ENCODE results near the gene PRAC2.

PRAC2 gene

GRCh38 chr17:48737330-48738043 lies 14.5 kb downstream of the PRAC2 start:
- no peak for DNase-seq
- Mint-ChIP-seq H3K9me3 (no peaks in the 10 kb centered on the region), H3K4me1 (ENCODE audit: low read depth) (peaks cover 26% of the 10 kb centered on the region), H3K27ac (no peak overlapping the region), H3K36me3 (ENCODE audit: low read depth) (no peaks in the 10 kb centered on the region), H3K4me3 (no peak overlapping the region), H3K27me3 (peaks cover 97% of the 10 kb centered on the region)

DNA sequence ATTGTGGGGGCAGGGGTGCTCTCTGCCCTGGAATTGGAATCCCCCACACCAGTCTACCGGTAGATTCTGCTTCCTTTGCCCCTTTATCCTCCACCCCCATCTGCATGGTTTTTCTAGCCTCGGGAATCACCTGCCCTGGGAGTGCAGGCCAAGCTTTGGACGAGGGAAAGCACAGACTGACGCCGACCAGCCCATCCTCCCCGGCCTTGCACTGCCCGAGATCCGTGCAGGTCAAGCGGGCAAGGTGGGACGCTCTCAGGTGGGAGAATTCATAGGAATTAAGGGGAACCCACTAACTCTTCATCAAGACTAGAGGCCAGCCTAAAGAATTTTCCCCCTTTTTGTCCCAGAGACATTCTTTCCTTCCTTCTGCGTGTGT lies 15.4 kb downstream of the PRAC2 start:
- no peak overlapping the region for H3K4me3 Mint-ChIP-seq
- H3K27ac Mint-ChIP-seq = no peak overlapping the region
- H3K9me3 Mint-ChIP-seq = no peaks in the 10 kb centered on the region
- peaks cover 99% of the 10 kb centered on the region for H3K27me3 Mint-ChIP-seq
- H3K4me1 Mint-ChIP-seq (ENCODE audit: low read depth) = peaks cover 19% of the 10 kb centered on the region
- H3K36me3 Mint-ChIP-seq (ENCODE audit: low read depth) = no peaks in the 10 kb centered on the region
- no peak for DNase-seq

DNA sequence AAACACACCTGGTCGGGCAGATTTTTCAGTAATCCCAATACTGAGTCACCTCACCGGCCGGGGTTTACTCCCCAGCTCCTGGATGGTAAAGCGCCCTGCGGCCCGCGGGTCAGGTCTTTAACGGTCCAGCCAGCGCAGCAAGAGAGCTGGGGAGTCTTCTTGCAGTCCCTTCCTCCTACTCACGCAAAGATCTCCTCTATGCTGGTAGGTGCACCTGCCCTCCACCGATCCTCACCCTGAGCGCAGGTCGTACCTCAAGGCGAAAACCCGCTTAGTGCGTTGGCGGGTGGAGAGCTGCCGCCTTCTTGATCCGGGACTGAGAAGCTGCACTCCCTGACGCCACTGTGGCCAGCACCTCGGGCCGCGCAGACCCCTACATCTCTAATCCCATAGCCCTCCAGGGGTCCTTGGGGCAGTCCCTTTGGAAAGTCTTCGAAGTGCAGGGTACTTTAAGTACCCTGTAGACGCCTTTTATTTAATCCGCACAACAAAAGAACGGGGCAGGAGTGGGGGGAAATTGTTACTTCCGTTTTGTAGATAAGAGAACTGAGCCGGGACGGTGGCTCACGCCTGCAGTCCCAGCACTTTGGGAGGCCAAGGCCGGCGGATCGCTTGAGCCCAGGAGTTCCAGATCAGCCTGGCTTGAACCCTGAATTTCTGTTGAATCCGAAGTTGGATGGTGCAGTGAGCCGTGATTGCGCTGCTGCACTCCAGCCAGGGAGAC lies 16.0 kb downstream of the PRAC2 start:
- Mint-ChIP-seq H3K4me3 (peak overlapping the region; percentile 51), H3K27me3 (peaks cover 99% of the 10 kb centered on the region), H3K27ac (no peak overlapping the region), H3K9me3 (no peaks in the 10 kb centered on the region), H3K36me3 (ENCODE audit: low read depth) (no peaks in the 10 kb centered on the region), H3K4me1 (ENCODE audit: low read depth) (peaks cover 13% of the 10 kb centered on the region)
- DNase-seq = no peak

DNA sequence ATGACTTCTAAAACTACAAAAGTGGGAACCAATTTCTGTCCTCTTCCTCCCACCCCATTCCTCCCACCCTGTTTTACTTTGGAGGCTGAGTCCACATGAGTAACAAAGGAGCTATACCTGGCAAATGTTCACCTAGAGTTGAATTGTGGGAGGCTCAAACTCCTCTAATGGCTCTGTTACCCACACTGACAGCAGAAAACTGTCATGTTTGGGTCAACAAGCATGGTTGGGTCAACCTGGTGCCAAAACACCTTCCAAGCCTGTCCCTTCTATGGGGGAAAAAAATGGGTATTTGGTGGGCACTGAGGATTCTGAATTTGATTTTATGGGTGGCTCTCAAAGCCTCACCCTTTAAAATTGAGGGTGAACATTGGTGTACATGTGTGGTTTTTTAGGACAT lies 17.6 kb downstream of the PRAC2 start:
- H3K4me1 Mint-ChIP-seq (ENCODE audit: low read depth) = peaks cover 9% of the 10 kb centered on the region
- H3K9me3 Mint-ChIP-seq = no peaks in the 10 kb centered on the region
- H3K27ac Mint-ChIP-seq = no peak overlapping the region
- no peak for DNase-seq
- H3K27me3 Mint-ChIP-seq = peaks cover 97% of the 10 kb centered on the region
- H3K36me3 Mint-ChIP-seq (ENCODE audit: low read depth) = no peaks in the 10 kb centered on the region
- H3K4me3 Mint-ChIP-seq = no peak overlapping the region

DNA sequence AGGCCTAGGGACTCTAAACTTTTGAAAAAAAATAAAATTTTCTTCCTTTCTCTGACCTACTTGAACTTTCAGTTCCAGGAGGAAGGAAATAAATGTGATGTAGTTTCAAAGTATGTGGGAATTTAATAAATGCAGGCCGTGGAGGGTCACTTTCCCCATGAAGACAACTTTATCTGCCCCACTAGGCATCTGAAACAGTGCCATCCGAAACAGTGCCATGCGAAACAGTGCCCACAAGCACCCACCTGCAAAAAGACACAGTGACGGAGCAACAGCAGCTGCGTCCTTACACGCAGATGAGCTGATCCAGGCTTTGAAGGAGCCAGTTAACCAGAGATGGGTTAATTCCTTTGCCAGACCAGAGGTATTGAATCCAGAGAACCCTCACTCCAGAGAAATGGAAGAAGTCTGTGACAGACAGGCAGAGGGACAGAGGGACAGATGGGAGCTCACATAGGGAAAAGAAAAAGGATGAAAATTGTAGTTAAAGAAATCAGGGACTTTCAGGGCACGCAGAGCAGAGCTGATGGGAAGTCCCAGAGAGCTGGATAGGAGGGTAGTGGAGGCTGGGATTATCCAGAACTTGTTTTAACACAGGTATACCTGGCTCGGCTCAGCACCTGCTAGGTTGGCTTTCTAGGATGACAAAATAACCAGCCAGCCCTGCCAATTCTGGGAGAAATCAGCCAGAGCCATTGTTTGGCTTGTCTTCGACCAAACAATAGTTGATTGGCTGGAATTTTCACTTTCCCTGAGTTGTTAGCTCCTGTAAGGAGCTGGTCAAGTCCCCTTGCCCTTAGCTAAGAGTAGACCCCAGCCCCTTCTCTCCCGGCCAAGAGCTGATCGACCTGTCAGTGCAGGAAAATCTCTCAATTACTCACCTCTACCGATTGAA lies 22.6 kb downstream of the PRAC2 start:
- Mint-ChIP-seq H3K27me3 (peaks cover 95% of the 10 kb centered on the region), H3K9me3 (no peaks in the 10 kb centered on the region), H3K36me3 (ENCODE audit: low read depth) (no peaks in the 10 kb centered on the region)

GRCh38 chr17:48746916-48747444 lies 24.0 kb downstream of the PRAC2 start:
- peaks cover 95% of the 10 kb centered on the region for H3K27me3 Mint-ChIP-seq
- no peak for DNase-seq
- no peak overlapping the region for H3K4me3 Mint-ChIP-seq
- H3K36me3 Mint-ChIP-seq (ENCODE audit: low read depth) = no peaks in the 10 kb centered on the region
- H3K9me3 Mint-ChIP-seq = no peaks in the 10 kb centered on the region
- H3K4me1 Mint-ChIP-seq (ENCODE audit: low read depth) = peaks cover 4% of the 10 kb centered on the region
- no peak overlapping the region for H3K27ac Mint-ChIP-seq

More for the DNA sequence above, 22.6 kb downstream of the PRAC2 start:
- peaks cover 4% of the 10 kb centered on the region for H3K4me1 Mint-ChIP-seq (ENCODE audit: low read depth)
- no peak for DNase-seq
- no peak overlapping the region for H3K4me3 Mint-ChIP-seq
- no peak overlapping the region for H3K27ac Mint-ChIP-seq

DNA sequence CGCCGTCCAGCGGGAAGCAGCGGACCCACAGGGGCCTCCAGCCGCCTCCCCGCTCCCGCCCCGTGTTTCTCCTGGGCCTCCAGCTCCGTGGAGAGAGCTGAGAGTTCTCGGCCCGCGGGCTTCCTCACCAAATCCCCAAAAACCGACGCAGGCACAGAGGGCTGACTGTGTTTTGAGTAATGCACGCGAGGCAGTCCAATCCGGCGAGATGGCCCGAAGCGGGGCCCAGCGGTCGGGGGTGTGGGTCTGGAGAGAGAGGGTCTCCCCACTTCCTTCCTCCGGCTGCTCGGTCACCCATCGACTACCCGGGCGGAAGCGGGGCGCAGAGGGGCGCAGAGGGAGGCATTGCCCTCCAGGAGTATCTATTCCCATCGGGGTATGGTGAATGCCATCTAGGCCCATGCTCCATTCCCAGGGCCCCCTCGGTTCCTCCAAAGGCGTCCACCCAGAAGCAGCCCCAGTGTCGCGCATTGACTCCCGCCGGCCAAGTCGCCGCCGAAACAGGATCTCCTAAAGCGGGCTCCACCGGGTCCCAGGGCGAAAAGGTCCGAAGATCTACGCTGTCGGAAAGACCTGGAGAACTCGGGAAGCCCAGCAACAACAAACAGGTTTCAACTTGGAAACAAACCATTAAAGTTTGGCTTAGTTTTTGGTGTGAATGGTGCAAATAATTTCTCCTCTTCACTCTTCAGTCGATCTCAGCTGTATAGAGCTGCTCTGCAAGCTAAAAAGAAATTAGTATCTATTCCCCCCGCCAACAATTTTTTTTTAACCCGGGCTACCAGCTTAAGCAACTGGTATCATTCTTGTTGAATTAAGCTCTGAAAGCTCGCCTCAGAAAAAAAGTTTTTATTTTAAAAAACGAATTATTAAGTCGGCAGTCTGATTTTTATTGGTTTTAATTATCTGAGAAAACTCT lies 24.7 kb downstream of the PRAC2 start:
- Mint-ChIP-seq H3K9me3 (no peaks in the 10 kb centered on the region), H3K36me3 (ENCODE audit: low read depth) (no peaks in the 10 kb centered on the region), H3K27me3 (peaks cover 95% of the 10 kb centered on the region), H3K27ac (no peak overlapping the region), H3K4me3 (no peak overlapping the region), H3K4me1 (ENCODE audit: low read depth) (peaks cover 6% of the 10 kb centered on the region)
- DNase-seq = no peak

- Mint-ChIP-seq H3K4me3 (no peak overlapping the region), H3K27ac (no peak overlapping the region)
- DNase-seq = no peak
Observed at GRCh38 chr17:48748718-48749566, 26.0 kb downstream of the PRAC2 start.

GRCh38 chr17:48749621-48750553 lies 26.9 kb downstream of the PRAC2 start:
- no peaks in the 10 kb centered on the region for H3K36me3 Mint-ChIP-seq (ENCODE audit: low read depth)
- H3K4me3 Mint-ChIP-seq = no peak overlapping the region

More at GRCh38 chr17:48748718-48749566, 26.0 kb downstream of the PRAC2 start:
- Mint-ChIP-seq H3K27me3 (peaks cover 95% of the 10 kb centered on the region), H3K9me3 (no peaks in the 10 kb centered on the region), H3K36me3 (ENCODE audit: low read depth) (no peaks in the 10 kb centered on the region), H3K4me1 (ENCODE audit: low read depth) (peaks cover 11% of the 10 kb centered on the region)

DNA sequence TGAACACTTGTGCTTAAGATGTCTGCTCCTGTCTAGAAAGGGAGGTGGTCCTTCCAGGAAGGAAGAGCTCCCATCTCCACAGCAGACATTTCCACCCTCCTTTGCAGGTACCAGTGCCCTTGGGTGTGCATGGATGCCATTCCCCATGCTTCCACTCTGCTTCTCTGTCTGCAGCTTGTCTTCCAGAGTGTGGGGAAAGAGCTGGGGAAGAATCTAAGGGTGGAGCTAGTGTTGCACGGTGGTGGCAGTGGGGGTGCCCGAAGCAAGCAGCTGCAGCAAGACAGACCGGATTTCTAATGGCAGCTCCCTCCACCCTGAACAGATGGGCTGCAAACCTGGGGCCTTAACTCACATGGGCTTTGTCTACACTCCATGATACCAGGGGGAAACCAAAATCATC lies 28.2 kb downstream of the PRAC2 start:
- H3K27me3 Mint-ChIP-seq = peaks cover 96% of the 10 kb centered on the region
- no peak overlapping the region for H3K27ac Mint-ChIP-seq
- no peak overlapping the region for H3K4me3 Mint-ChIP-seq
- H3K4me1 Mint-ChIP-seq (ENCODE audit: low read depth) = peaks cover 15% of the 10 kb centered on the region
- H3K9me3 Mint-ChIP-seq = no peaks in the 10 kb centered on the region
- DNase-seq = no peak
- no peaks in the 10 kb centered on the region for H3K36me3 Mint-ChIP-seq (ENCODE audit: low read depth)

More at GRCh38 chr17:48749621-48750553, 26.9 kb downstream of the PRAC2 start:
- peaks cover 96% of the 10 kb centered on the region for H3K27me3 Mint-ChIP-seq
- H3K4me1 Mint-ChIP-seq (ENCODE audit: low read depth) = peaks cover 15% of the 10 kb centered on the region
- no peak overlapping the region for H3K27ac Mint-ChIP-seq
- DNase-seq = no peak
- no peaks in the 10 kb centered on the region for H3K9me3 Mint-ChIP-seq

DNA sequence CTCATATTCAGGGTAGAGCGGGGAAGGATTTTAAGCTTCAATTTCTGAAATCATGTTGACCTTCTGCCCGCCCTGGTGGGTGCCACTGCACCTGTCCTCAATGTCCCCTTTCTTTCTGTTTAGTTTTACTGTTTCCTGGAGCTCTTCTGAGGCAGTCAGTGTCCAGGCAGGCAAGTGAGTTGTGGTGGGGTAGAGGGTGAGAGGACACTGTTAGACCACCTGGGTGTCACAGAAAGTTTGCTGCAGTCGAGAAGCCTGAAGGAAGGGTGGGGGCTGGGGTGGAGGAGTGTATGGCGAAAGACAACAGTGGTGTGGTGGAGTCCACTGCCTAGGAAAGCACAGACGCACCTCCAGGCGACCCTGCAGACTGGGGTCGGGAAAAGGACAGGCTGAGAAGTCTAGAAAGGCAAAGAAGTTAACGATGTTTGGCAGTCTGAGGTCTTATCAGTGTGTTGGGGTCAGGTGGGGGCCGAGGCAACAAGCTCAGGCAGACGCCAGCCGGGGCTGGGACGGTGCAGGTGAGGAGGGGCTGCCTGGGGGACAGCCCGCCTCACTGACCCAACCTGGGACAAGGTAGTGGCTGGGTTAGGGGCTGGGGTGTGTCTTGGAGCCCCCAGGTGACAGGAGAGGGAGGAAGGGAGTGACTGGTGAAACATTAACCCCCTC lies 28.9 kb downstream of the PRAC2 start:
- Mint-ChIP-seq H3K27me3 (peaks cover 95% of the 10 kb centered on the region), H3K27ac (no peak overlapping the region), H3K4me3 (no peak overlapping the region), H3K4me1 (ENCODE audit: low read depth) (peaks cover 11% of the 10 kb centered on the region), H3K36me3 (ENCODE audit: low read depth) (no peaks in the 10 kb centered on the region), H3K9me3 (no peaks in the 10 kb centered on the region)
- DNase-seq = no peak
